Measurements from ENCODE around the gene TRIL. TPM values are rescaled to one million over a fixed set of nuclear protein-coding genes. Genes with fewer than 3 reads are reported as not detected.

Gene TRIL
- total RNA-seq, 1 experiment from 2014 or later: 0.47 TPM

GRCh38 chr7:28977881-28978280 is 19.8 kb upstream of the TRIL start:
- CTCF ChIA-PET: no interaction called here
- peaks cover 14% of the 10 kb centered on the region for H3K4me1 Mint-ChIP-seq (ENCODE audit: low read depth, unreplicated experiment)
- intact Hi-C loops (cut with micrococcal nuclease; ENCODE audit: unreplicated experiment): no loop called here
- no peak for TF ChIP-seq CTCF (IDR thresholded peaks at IDR 0.05; ENCODE audit: unreplicated experiment)
- peaks cover 13% of the 10 kb centered on the region for H3K9me3 Mint-ChIP-seq (ENCODE audit: low read depth, unreplicated experiment)
- BruUV-seq (replicated peaks): no TSS peak
- peaks cover 5% of the 10 kb centered on the region for H3K36me3 Mint-ChIP-seq (ENCODE audit: insufficient read depth, unreplicated experiment)
- H3K27ac Mint-ChIP-seq (ENCODE audit: unreplicated experiment): no peak overlapping the region
- peaks cover 6% of the 10 kb centered on the region for H3K27me3 Mint-ChIP-seq (ENCODE audit: unreplicated experiment)
- H3K4me3 Mint-ChIP-seq (ENCODE audit: low read depth, unreplicated experiment): no peak overlapping the region
- DNase-seq: no peak

- Mint-ChIP-seq H3K4me1 (ENCODE audit: low read depth, unreplicated experiment) (peaks cover 9% of the 10 kb centered on the region), H3K27ac (ENCODE audit: unreplicated experiment) (no peak overlapping the region), H3K4me3 (ENCODE audit: low read depth, unreplicated experiment) (no peak overlapping the region), H3K9me3 (ENCODE audit: low read depth, unreplicated experiment) (peaks cover 18% of the 10 kb centered on the region), H3K27me3 (ENCODE audit: unreplicated experiment) (peaks cover 13% of the 10 kb centered on the region), H3K36me3 (ENCODE audit: insufficient read depth, unreplicated experiment) (peaks cover 5% of the 10 kb centered on the region)
- no peak for TF ChIP-seq CTCF (IDR thresholded peaks at IDR 0.05; ENCODE audit: unreplicated experiment)
- BruUV-seq (replicated peaks): no TSS peak
- CTCF ChIA-PET: no interaction called here
- intact Hi-C loops (cut with micrococcal nuclease; ENCODE audit: unreplicated experiment): no loop called here
- DNase-seq: no peak
These were observed 17.9 kb upstream of the TRIL start for GRCh38 chr7:28976022-28976421.

- Mint-ChIP-seq H3K36me3 (ENCODE audit: insufficient read depth, unreplicated experiment) (no peaks in the 10 kb centered on the region), H3K27me3 (ENCODE audit: unreplicated experiment) (peaks cover 13% of the 10 kb centered on the region), H3K9me3 (ENCODE audit: low read depth, unreplicated experiment) (peaks cover 26% of the 10 kb centered on the region), H3K27ac (ENCODE audit: unreplicated experiment) (no peak overlapping the region), H3K4me3 (ENCODE audit: low read depth, unreplicated experiment) (no peak overlapping the region), H3K4me1 (ENCODE audit: low read depth, unreplicated experiment) (no peaks in the 10 kb centered on the region)
- no TSS peak for BruUV-seq (replicated peaks)
- CTCF ChIA-PET: no interaction called here
- no peak for DNase-seq
- no peak for TF ChIP-seq CTCF (IDR thresholded peaks at IDR 0.05; ENCODE audit: unreplicated experiment)
- intact Hi-C loops (cut with micrococcal nuclease; ENCODE audit: unreplicated experiment): no loop called here
These were observed 15.5 kb upstream of the TRIL start for GRCh38 chr7:28973591-28973990.

- intact Hi-C loops (cut with micrococcal nuclease; ENCODE audit: unreplicated experiment): no loop called here
- Mint-ChIP-seq H3K4me1 (ENCODE audit: low read depth, unreplicated experiment) (peaks cover 14% of the 10 kb centered on the region), H3K4me3 (ENCODE audit: low read depth, unreplicated experiment) (no peak overlapping the region), H3K9me3 (ENCODE audit: low read depth, unreplicated experiment) (peaks cover 10% of the 10 kb centered on the region), H3K36me3 (ENCODE audit: insufficient read depth, unreplicated experiment) (no peaks in the 10 kb centered on the region), H3K27me3 (ENCODE audit: unreplicated experiment) (no peaks in the 10 kb centered on the region), H3K27ac (ENCODE audit: unreplicated experiment) (no peak overlapping the region)
- no peak for TF ChIP-seq CTCF (IDR thresholded peaks at IDR 0.05; ENCODE audit: unreplicated experiment)
- CTCF ChIA-PET: interaction anchor here (0.6 kb wide), 1 partner anchor 415 kb away, joined by 3 read pairs; no protein-coding TSS in a partner anchor
- DNase-seq: no peak
- no TSS peak for BruUV-seq (replicated peaks)
These were observed 5.9 kb upstream of the TRIL start for GRCh38 chr7:28964056-28964455.
